ENCODE measurements around the gene CFAP52. TPM values are rescaled to one million over a fixed set of nuclear protein-coding genes. Genes with fewer than 3 reads are reported as not detected.

Gene CFAP52
- total and polyA plus RNA-seq, 2 experiments from 2014 or later: not detected

DNA sequence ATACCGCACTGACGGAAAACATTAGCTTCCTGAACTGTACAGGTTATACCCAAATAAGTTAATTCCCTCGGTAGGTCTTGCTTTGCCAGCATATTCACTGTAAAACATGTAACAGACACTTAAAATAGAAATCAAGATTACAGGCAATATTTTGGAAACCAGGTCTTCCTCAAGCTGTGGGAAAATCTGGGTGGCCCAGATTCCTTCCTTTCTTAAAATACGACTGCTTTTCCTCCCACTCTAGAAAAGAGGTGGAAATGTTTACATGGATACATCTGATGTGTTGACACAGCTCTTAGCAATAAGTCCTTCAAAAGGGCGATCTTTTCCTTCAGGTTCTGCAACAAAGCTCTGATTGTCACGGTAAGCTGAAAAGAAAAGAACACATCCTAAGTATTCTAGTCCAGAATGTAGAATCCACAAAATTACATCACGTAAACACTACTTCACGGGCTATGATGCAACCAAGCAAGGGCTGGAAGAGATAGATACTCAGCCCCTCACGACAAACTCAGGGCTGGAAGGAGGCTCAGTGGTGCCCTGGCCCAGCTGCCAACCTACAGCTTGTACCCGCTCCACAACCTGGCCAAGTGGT lies 19.2 kb upstream of the CFAP52 start:
- H3K27ac ChIP-seq (ENCODE audit: low read depth): no peak overlapping the region
- no peaks in the 10 kb centered on the region for H3F3A ChIP-seq (replicated peaks; ENCODE audit: low read depth)
- H3K4me3 ChIP-seq: no peak overlapping the region
- H3K4me2 ChIP-seq: no peak overlapping the region
- H3K4me1 Mint-ChIP-seq: no peaks in the 10 kb centered on the region
- H3K4me1 ChIP-seq (ENCODE audit: insufficient read depth): no peaks in the 10 kb centered on the region
- peaks cover 2% of the 10 kb centered on the region for H3K27me3 Mint-ChIP-seq (ENCODE audit: insufficient read depth, low read depth, poor library complexity)
- peaks cover under 1% of the 10 kb centered on the region; the same call in 1 of the 3 replicates for H3K36me3 Mint-ChIP-seq (ENCODE audit: low read depth)
- H3K79me2 ChIP-seq (replicated peaks; ENCODE audit: insufficient read depth): no peaks in the 10 kb centered on the region; the same call in none of the 2 replicates
- DNase-seq (ENCODE audit: low spot score) (no peak), ATAC-seq (no peak)
- no peaks in the 10 kb centered on the region for H3K36me3 ChIP-seq (ENCODE audit: insufficient read depth)
- H3K4me3 Mint-ChIP-seq: no peak overlapping the region
- H3K27me3 ChIP-seq (ENCODE audit: insufficient read depth): no peaks in the 10 kb centered on the region
- no peak overlapping the region for H3K27ac Mint-ChIP-seq
- no peaks in the 10 kb centered on the region for H3K9me3 Mint-ChIP-seq
- H3K9me2 ChIP-seq (ENCODE audit: insufficient read depth): no peaks in the 10 kb centered on the region
- H4K20me1 ChIP-seq (replicated peaks; ENCODE audit: insufficient read depth): no peaks in the 10 kb centered on the region
- H2AFZ ChIP-seq: no peak overlapping the region
- TF ChIP-seq ZNF114 (CRISPR knock-in tag; IDR thresholded peaks at IDR 0.05): no peak
- no peak for TF ChIP-seq ETS1 (IDR thresholded peaks at IDR 0.05)
- TF ChIP-seq, protein P1, sequence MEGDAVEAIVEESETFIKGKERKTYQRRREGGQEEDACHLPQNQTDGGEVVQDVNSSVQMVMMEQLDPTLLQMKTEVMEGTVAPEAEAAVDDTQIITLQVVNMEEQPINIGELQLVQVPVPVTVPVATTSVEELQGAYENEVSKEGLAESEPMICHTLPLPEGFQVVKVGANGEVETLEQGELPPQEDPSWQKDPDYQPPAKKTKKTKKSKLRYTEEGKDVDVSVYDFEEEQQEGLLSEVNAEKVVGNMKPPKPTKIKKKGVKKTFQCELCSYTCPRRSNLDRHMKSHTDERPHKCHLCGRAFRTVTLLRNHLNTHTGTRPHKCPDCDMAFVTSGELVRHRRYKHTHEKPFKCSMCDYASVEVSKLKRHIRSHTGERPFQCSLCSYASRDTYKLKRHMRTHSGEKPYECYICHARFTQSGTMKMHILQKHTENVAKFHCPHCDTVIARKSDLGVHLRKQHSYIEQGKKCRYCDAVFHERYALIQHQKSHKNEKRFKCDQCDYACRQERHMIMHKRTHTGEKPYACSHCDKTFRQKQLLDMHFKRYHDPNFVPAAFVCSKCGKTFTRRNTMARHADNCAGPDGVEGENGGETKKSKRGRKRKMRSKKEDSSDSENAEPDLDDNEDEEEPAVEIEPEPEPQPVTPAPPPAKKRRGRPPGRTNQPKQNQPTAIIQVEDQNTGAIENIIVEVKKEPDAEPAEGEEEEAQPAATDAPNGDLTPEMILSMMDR (conservative IDR thresholded peaks at IDR 0.05; ENCODE audit: low read depth in 2 of 2): no peak
- no peak for TF ChIP-seq STAT1 (IDR thresholded peaks at IDR 0.05; ENCODE audit: unreplicated experiment)
- TF ChIP-seq NANOG (IDR thresholded peaks at IDR 0.05; ENCODE audit: borderline replicate concordance): no peak
- TF ChIP-seq EZH2phosphoT487 (IDR thresholded peaks at IDR 0.05; ENCODE audit: unreplicated experiment): no peak
- TF ChIP-seq JUNB (IDR thresholded peaks at IDR 0.05; ENCODE audit: unreplicated experiment): no peak
- TF ChIP-seq REST (IDR thresholded peaks at IDR 0.05; ENCODE audit: unreplicated experiment): no peak
- no peak for TF ChIP-seq EZH2 (IDR thresholded peaks at IDR 0.05; ENCODE audit: low read depth, unreplicated experiment)
- TF ChIP-seq POLR2AphosphoS5 (IDR thresholded peaks at IDR 0.05; ENCODE audit: low read depth): no peak
